CD1c-positive myeloid dendritic cell (primary cell): ENCODE data around the gene GPS1.

Experiments
- DNase-seq: peaks from one replicate; pipeline ENCODE4 v3.0.0-alpha.2; 2016; ENCODE audit errors: extremely low spot score

GPS1 gene

GRCh38 chr17:82051776-82052637 lies at the start of gene GPS1, which contains the start of gene RFNG:
Gene GPS1, plus strand, starts transcription at chr17:82051898. Its CDS starts 34 bp downstream, at chr17:82051932.
Gene RFNG, minus strand, starts transcription at chr17:82051811. Its CDS starts 45 bp downstream, at chr17:82051766.
- DNase-seq, result peak; percentile 82

GRCh38 chr17:82003411-82004381 lies 48.0 kb upstream of the GPS1 start:
- DNase-seq, result no peak

GRCh38 chr17:82004517-82005455 lies 46.9 kb upstream of the GPS1 start:
- no peak for DNase-seq

GRCh38 chr17:82005701-82006348 lies 45.9 kb upstream of the GPS1 start:
- DNase-seq, result no peak

GRCh38 chr17:82006468-82007227 lies 45.0 kb upstream of the GPS1 start:
- DNase-seq, result no peak

- no peak for DNase-seq
Observed at GRCh38 chr17:82007228-82007494, 44.5 kb upstream of the GPS1 start.

- no peak for DNase-seq
Observed at GRCh38 chr17:82007495-82008257, 44.0 kb upstream of the GPS1 start.

GRCh38 chr17:82008258-82008940 lies 43.3 kb upstream of the GPS1 start:
- no peak for DNase-seq

GRCh38 chr17:82008941-82009405 lies 42.7 kb upstream of the GPS1 start:
- DNase-seq, result no peak

- no peak for DNase-seq
Observed at GRCh38 chr17:82009413-82009812, 42.3 kb upstream of the GPS1 start.

- no peak for DNase-seq
Observed at GRCh38 chr17:82010575-82011525, 40.8 kb upstream of the GPS1 start.

- no peak for DNase-seq
Observed at GRCh38 chr17:82011617-82012187, 40.0 kb upstream of the GPS1 start.

- DNase-seq, result no peak
Observed at GRCh38 chr17:82012261-82012639, 39.4 kb upstream of the GPS1 start.

- DNase-seq, result no peak
Observed at GRCh38 chr17:82012640-82013295, 38.9 kb upstream of the GPS1 start.

- DNase-seq, result no peak
Observed at GRCh38 chr17:82013341-82013740, 38.4 kb upstream of the GPS1 start.

GRCh38 chr17:82013772-82014321 lies 37.9 kb upstream of the GPS1 start:
- no peak for DNase-seq
